Measurements from ENCODE around the gene MMP24OS. TPM values are rescaled to one million over a fixed set of nuclear protein-coding genes. Genes with fewer than 3 reads are reported as not detected.

The MMP24OS gene
- total RNA-seq, 4 donors from 2014 or later, result 25.2 to 46.8 (median 35.2) TPM

DNA sequence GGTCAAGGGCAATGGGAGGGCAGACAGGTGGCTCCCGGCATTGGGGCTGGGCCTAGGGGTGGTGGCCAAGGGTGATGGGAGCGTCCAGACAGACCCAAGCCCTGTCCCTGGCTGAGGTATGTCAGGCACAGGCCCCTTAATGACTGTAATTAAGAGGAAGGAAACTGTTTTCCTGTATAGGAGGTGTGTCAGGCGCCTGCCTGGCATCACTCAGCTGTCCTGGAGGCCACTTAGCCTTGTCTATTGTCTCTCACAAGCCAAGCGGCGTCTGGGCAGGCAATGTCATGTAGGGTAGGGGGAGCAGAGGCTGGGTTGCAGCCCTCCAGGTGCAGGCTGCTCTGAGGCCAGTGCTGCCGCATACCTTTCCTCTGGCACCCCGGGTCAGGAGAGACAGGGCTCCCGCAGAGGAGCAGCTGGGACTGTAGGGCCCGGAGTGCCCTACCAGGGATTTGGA lies 18.2 kb upstream of the MMP24OS start:
- Histone ChIP-seq H3K9me3 (no peaks in the 10 kb centered on the region), H3K4me1 (peaks cover 14% of the 10 kb centered on the region), H3K36me3 (no peaks in the 10 kb centered on the region), H3K4me3 (no peak overlapping the region), H3K27ac (no peak overlapping the region), H3K27me3 (peaks cover 8% of the 10 kb centered on the region)
- TF ChIP-seq POLR2A (IDR thresholded peaks at IDR 0.05) (no peak), EP300 (IDR thresholded peaks at IDR 0.05) (no peak), POLR2AphosphoS5 (IDR thresholded peaks at IDR 0.05) (no peak)
- TF ChIP-seq, protein P1, sequence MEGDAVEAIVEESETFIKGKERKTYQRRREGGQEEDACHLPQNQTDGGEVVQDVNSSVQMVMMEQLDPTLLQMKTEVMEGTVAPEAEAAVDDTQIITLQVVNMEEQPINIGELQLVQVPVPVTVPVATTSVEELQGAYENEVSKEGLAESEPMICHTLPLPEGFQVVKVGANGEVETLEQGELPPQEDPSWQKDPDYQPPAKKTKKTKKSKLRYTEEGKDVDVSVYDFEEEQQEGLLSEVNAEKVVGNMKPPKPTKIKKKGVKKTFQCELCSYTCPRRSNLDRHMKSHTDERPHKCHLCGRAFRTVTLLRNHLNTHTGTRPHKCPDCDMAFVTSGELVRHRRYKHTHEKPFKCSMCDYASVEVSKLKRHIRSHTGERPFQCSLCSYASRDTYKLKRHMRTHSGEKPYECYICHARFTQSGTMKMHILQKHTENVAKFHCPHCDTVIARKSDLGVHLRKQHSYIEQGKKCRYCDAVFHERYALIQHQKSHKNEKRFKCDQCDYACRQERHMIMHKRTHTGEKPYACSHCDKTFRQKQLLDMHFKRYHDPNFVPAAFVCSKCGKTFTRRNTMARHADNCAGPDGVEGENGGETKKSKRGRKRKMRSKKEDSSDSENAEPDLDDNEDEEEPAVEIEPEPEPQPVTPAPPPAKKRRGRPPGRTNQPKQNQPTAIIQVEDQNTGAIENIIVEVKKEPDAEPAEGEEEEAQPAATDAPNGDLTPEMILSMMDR (IDR thresholded peaks at IDR 0.05), result no peak
- 63% methylated on average over 3 of the region's 9 CpGs for WGBS
- DNase-seq (ENCODE audit: low spot score in 2 of 2), result no peak

DNA sequence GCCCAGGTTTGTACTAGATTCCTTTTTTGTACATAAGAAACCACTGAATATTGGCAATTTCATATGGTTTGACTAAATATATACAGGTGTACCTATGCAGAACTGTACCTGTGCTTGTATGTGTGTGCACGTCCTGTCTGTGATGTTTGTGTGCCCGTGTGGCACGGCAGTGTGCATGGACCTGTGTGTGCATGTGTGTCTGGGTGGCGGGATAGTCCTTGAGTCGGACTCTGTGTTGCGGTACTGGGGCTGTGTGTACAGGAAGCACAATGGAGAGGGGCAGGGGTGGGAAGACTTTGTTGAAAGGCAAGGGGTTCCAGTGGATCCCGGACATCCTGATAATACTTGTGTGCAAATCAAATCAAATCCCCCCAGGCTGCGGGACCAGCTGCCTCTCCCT lies 17.8 kb upstream of the MMP24OS start:
- Histone ChIP-seq H3K4me3 (no peak overlapping the region), H3K27me3 (peaks cover 8% of the 10 kb centered on the region), H3K36me3 (no peaks in the 10 kb centered on the region), H3K9me3 (no peaks in the 10 kb centered on the region), H3K27ac (no peak overlapping the region), H3K4me1 (peaks cover 19% of the 10 kb centered on the region)
- DNase-seq (ENCODE audit: low spot score in 2 of 2), result no peak
- no peak for TF ChIP-seq POLR2AphosphoS5 (IDR thresholded peaks at IDR 0.05)
- TF ChIP-seq, protein P1 (IDR thresholded peaks at IDR 0.05), result no peak
- TF ChIP-seq EP300 (IDR thresholded peaks at IDR 0.05), result no peak
- TF ChIP-seq POLR2A (IDR thresholded peaks at IDR 0.05), result no peak
- WGBS, result 84% methylated on average over 8 of the region's 8 CpGs

DNA sequence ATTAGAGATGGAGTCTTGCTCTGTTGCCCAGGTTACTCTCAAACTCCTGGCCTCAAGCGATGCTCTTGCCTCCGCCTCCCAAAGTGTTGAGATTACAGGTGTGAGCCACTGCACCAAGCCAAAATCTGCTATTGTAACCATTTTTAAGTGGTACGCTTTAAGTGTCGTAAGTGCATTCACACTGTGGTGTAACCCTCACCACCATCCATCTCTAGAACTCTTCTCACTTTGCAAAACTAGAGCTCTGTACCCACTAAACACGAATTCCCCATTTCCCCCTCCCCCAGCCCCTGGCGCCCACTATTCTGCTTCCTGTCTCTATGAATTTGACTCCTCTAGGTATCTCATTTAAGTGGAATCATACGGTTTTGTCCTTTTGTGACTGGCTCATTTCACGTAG lies 17.1 kb upstream of the MMP24OS start:
- Histone ChIP-seq H3K4me1 (peaks cover 22% of the 10 kb centered on the region), H3K36me3 (no peaks in the 10 kb centered on the region), H3K4me3 (no peak overlapping the region), H3K27me3 (peaks cover 8% of the 10 kb centered on the region), H3K27ac (no peak overlapping the region), H3K9me3 (no peaks in the 10 kb centered on the region)
- no peak for DNase-seq (ENCODE audit: low spot score in 2 of 2)
- 78% methylated on average over 8 of the region's 8 CpGs for WGBS
- TF ChIP-seq, protein P1 (IDR thresholded peaks at IDR 0.05), result no peak
- TF ChIP-seq POLR2A (IDR thresholded peaks at IDR 0.05), result no peak
- no peak for TF ChIP-seq POLR2AphosphoS5 (IDR thresholded peaks at IDR 0.05)
- no peak for TF ChIP-seq EP300 (IDR thresholded peaks at IDR 0.05)

DNA sequence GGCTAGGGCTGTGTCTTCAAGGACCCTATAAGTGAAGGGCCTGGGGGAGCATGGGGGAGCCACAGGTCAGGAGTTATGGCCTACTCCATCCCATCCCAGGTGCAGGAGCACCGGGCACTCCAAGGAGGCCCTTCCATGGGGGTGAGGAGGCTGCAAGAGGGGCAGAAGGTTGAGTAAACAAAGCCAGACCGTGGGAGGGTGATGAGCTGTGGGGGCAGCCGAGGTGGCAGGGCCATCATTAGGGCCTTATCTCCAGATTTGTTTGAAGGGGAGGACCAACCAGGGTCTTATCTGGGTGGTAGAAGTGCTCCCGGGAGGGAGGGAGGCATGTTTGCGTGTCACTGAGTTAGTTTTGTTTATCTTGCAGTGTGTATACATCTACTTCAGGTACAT lies 16.4 kb upstream of the MMP24OS start:
- 74% methylated on average over 5 of the region's 5 CpGs for WGBS
- no peak for TF ChIP-seq POLR2AphosphoS5 (IDR thresholded peaks at IDR 0.05)
- TF ChIP-seq POLR2A (IDR thresholded peaks at IDR 0.05), result no peak
- no peak for TF ChIP-seq EP300 (IDR thresholded peaks at IDR 0.05)
- TF ChIP-seq, protein P1 (IDR thresholded peaks at IDR 0.05), result no peak
- Histone ChIP-seq H3K4me3 (no peak overlapping the region), H3K27me3 (peaks cover 8% of the 10 kb centered on the region), H3K4me1 (peaks cover 22% of the 10 kb centered on the region), H3K27ac (no peak overlapping the region), H3K36me3 (no peaks in the 10 kb centered on the region), H3K9me3 (no peaks in the 10 kb centered on the region)
- no peak for DNase-seq (ENCODE audit: low spot score in 2 of 2)

DNA sequence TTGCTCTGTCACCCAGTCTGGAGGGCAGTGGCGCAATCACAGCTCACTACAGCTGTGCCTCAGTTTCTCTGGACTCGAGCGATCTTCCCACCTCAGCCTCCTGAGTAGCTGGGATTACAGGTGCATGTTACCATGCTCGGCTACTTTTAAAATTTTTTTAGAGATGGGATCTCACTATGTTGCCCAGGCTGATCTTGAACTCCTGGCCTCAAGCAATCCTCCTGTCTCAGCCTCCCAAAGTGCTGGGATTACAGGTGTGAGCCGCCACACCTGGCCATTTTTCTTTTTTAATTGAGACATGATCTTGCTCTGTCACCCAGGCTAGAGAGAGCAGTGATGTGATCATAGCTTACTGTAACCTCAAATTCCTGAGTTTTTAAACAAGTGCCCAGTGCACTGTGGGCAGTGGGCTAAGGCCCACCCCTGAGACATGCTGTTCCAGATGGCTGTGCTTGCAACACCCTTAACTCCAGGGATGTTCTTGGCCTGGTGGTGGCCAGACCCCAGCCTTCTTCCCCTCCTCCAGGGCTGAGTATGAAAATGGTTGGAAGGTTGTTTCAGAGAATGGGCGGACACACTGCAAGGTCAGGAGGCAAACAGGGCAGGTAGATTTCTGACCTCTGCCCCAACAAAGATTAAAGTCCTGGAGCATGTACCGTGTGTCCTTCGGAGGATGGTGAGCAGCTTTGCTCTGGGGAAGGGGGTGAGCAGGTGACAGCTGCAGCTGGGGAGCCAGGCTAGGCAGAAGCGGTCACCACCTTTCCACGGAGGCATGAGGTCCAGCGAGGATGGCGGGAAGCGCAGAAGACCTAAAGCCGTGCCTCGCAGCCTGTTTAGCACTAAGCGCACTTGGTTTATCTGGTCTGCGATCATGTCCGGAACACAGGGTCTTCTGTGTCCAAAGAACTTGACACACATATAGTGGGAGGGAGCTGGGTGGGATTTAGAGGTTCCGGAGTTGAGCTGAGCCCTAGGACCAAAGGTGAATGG lies 15.7 kb upstream of the MMP24OS start:
- DNase-seq (ENCODE audit: low spot score in 2 of 2), result no peak
- Histone ChIP-seq H3K36me3 (no peaks in the 10 kb centered on the region), H3K9me3 (no peaks in the 10 kb centered on the region), H3K4me1 (peaks cover 22% of the 10 kb centered on the region), H3K27ac (no peak overlapping the region), H3K27me3 (peaks cover 8% of the 10 kb centered on the region), H3K4me3 (no peak overlapping the region)
- TF ChIP-seq EP300 (IDR thresholded peaks at IDR 0.05), result no peak
- TF ChIP-seq POLR2A (IDR thresholded peaks at IDR 0.05), result no peak
- TF ChIP-seq POLR2AphosphoS5 (IDR thresholded peaks at IDR 0.05), result no peak
- TF ChIP-seq, protein P1 (IDR thresholded peaks at IDR 0.05), result no peak
- WGBS, result 94% methylated on average over 19 of the region's 19 CpGs
